Measurements from ENCODE around the gene HOTAIR.

HOTAIR gene

DNA sequence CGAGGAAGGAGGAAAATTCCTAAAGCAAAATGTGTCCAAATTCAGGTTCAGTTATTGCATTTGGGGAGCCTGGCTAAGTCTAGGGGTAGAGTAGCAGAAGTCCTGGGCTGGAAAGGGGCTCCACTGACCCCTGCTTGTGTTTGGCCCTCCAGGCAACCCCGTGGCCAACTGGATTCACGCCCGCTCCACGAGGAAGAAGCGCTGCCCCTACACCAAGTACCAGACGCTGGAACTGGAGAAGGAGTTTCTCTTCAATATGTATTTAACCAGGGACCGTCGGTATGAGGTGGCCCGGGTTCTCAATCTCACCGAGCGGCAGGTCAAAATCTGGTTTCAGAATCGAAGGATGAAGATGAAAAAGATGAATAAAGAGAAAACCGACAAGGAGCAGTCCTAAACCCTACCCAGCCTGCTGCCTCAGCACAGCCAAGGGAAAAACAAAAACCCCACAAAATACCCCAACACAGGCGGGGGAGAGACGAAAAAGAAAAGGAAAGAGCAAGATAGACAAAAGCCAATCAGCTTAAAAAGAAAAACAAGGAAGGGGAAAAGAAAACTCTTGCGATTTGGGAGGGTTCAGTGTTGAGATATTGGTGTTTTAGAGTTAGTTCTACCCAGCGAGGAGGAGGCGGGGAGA lies 27.6 kb upstream of the HOTAIR start:
- Histone ChIP-seq H3K9me3 (no peaks in the 10 kb centered on the region), H3K4me1 (ENCODE audit: control insufficient read depth in 1 of 2, insufficient read depth in 1 of 2, low read depth in 1 of 2, low read length in 1 of 2) (peaks cover 13 to 25% of the 10 kb centered on the region in 2 experiments), H3K4me3 (ENCODE audit: low read depth in 1 of 2, low read length in 1 of 2) (no peak overlapping the region), H3K27ac (no peak overlapping the region), H3K27me3 (peaks cover 100% of the 10 kb centered on the region), H3K36me3 (no peaks in the 10 kb centered on the region)
- TF ChIP-seq CTCF (IDR thresholded peaks at IDR 0.05): no peak

GRCh38 chr12:54001283-54002187 lies 26.8 kb upstream of the HOTAIR start:
- Histone ChIP-seq H3K4me3 (ENCODE audit: low read depth in 1 of 2, low read length in 1 of 2) (no peak overlapping the region), H3K9me3 (no peaks in the 10 kb centered on the region), H3K36me3 (no peaks in the 10 kb centered on the region), H3K27ac (no peak overlapping the region), H3K27me3 (peaks cover 100% of the 10 kb centered on the region), H3K4me1 (ENCODE audit: control insufficient read depth in 1 of 2, insufficient read depth in 1 of 2, low read depth in 1 of 2, low read length in 1 of 2) (peaks cover 5 to 17% of the 10 kb centered on the region in 2 experiments)
- TF ChIP-seq CTCF (IDR thresholded peaks at IDR 0.05): no peak

DNA sequence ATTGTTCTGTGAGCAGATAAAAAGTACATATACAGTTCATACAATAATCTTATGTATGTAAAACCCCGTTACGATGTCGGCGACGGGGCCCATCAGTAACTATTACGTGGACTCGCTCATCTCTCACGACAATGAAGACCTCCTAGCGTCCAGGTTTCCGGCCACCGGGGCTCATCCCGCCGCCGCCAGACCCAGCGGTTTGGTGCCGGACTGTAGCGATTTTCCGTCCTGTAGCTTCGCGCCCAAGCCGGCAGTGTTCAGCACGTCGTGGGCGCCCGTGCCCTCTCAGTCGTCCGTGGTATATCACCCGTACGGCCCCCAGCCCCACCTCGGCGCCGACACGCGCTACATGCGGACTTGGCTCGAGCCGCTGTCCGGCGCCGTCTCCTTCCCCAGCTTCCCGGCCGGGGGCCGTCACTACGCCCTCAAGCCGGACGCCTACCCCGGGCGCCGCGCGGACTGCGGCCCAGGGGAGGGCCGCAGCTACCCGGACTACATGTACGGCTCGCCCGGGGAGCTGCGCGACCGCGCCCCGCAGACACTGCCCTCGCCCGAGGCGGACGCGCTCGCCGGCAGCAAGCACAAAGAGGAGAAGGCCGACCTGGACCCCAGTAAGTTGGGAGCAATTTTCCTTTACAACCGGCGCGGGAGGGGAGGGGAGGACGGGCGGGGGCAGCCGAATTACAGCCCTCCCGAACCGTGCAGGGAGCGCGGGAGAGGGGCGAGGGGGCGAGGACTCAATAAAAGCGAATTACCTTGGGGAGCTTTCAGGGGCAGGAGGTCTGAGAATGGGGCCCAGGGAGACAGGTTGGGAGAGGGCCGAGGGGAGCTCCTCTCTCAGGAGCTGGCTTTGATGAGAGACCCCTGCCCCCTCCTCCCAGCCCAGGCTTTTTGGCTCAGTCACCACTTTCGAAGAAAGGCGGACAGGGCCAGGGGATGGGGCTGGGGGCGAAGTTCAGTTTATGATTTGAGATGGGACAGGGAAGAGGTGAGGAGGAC lies 25.7 kb upstream of the HOTAIR start, which contains the start of gene HOXC9:
TSS of gene HOXC9 (plus strand) at position 46 of the 999 bp plus-strand sequence. CDS start at position 74, 28 bp downstream.
- Histone ChIP-seq H3K36me3 (no peaks in the 10 kb centered on the region), H3K4me1 (ENCODE audit: control insufficient read depth in 1 of 2, insufficient read depth in 1 of 2, low read depth in 1 of 2, low read length in 1 of 2) (peaks cover 10 to 20% of the 10 kb centered on the region in 2 experiments), H3K4me3 (ENCODE audit: low read depth in 1 of 2, low read length in 1 of 2) (no peak within 1 kb of the TSS), H3K27me3 (peaks cover 100% of the 10 kb centered on the region), H3K27ac (no peak within 1 kb of the TSS), H3K9me3 (no peaks in the 10 kb centered on the region)
- TF ChIP-seq CTCF (IDR thresholded peaks at IDR 0.05): no peak

DNA sequence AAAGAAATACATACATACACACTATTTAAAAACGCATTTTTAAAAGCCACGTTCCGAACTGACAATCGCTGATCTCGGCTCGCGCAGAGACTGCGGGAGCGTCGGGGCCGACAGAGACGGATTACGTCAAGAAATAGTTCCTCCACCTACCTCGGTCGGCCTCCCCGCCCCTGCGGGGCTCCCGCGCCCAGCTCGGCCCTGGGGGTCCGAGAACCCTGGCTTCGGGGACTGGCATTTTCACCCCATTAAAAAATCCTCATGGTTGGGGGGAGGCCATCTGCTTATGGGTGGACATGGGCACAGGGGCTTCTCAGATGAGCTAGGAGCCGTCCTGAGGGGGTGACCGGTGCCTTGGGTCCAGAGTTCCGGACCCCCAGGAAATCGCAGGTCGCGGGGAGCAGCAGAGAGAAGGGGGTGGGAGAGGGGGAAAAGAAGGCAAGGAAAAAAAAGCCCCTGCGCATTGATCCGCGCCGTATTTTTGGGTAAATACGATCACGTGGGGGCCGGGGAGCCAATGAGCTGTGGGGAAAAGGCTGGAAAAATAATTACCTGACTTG lies 24.9 kb upstream of the HOTAIR start:
- H3K4me3 ChIP-seq (ENCODE audit: low read depth in 1 of 2, low read length in 1 of 2): no peak overlapping the region

More for the DNA sequence above, 24.9 kb upstream of the HOTAIR start:
- no peak for TF ChIP-seq CTCF (IDR thresholded peaks at IDR 0.05)
- no peak overlapping the region for H3K27ac ChIP-seq
- no peaks in the 10 kb centered on the region for H3K36me3 ChIP-seq
- no peaks in the 10 kb centered on the region for H3K9me3 ChIP-seq
- peaks cover 15 to 26% of the 10 kb centered on the region in 2 experiments for H3K4me1 ChIP-seq (ENCODE audit: control insufficient read depth in 1 of 2, insufficient read depth in 1 of 2, low read depth in 1 of 2, low read length in 1 of 2)
- H3K27me3 ChIP-seq: peaks cover 100% of the 10 kb centered on the region

All from neutrophil (primary cell).